Measurements from ENCODE around the gene CBX2. TPM values are rescaled to one million over a fixed set of nuclear protein-coding genes. Genes with fewer than 3 reads are reported as not detected.

CBX2 gene
- total RNA-seq, 6 experiments from 2014 or later = 0.75 to 2.0 (median 1.4) TPM

- H3K4me3 Mint-ChIP-seq = no peak overlapping the region
- no peaks in the 10 kb centered on the region for H3K9me3 Mint-ChIP-seq
- DNase-seq = no peak
- no peaks in the 10 kb centered on the region; the same call in 1 of the 2 replicates for H3K4me1 Mint-ChIP-seq (ENCODE audit: low read depth)
- no peak for TF ChIP-seq CTCF (IDR thresholded peaks at IDR 0.05)
- H3K27ac Mint-ChIP-seq = no peak overlapping the region
- peaks cover 18% of the 10 kb centered on the region for H3K27me3 Mint-ChIP-seq (ENCODE audit: insufficient read depth)
- no peaks in the 10 kb centered on the region for H3K36me3 Mint-ChIP-seq (ENCODE audit: low read depth)
Measured at GRCh38 chr17:79781012-79781650, 3.2 kb downstream of the CBX2 start.

- no peak for DNase-seq
- TF ChIP-seq CTCF (IDR thresholded peaks at IDR 0.05) = no peak
- H3K9me3 Mint-ChIP-seq = no peaks in the 10 kb centered on the region
- no peaks in the 10 kb centered on the region for H3K36me3 Mint-ChIP-seq (ENCODE audit: low read depth)
- peaks cover 10% of the 10 kb centered on the region for H3K27me3 Mint-ChIP-seq (ENCODE audit: insufficient read depth)
- no peak overlapping the region for H3K4me3 Mint-ChIP-seq
- H3K27ac Mint-ChIP-seq = no peak overlapping the region
- no peaks in the 10 kb centered on the region; the same call in 1 of the 2 replicates for H3K4me1 Mint-ChIP-seq (ENCODE audit: low read depth)
Measured at GRCh38 chr17:79781736-79782575, 4.0 kb downstream of the CBX2 start.

GRCh38 chr17:79783891-79784290, 5.9 kb downstream of the CBX2 start:
- H3K27me3 Mint-ChIP-seq (ENCODE audit: insufficient read depth) = peaks cover 12% of the 10 kb centered on the region
- no peak overlapping the region for H3K27ac Mint-ChIP-seq
- H3K9me3 Mint-ChIP-seq = no peaks in the 10 kb centered on the region
- no peak for TF ChIP-seq CTCF (IDR thresholded peaks at IDR 0.05)
- H3K4me1 Mint-ChIP-seq (ENCODE audit: low read depth) = no peaks in the 10 kb centered on the region; the same call in 1 of the 2 replicates
- H3K36me3 Mint-ChIP-seq (ENCODE audit: low read depth) = no peaks in the 10 kb centered on the region
- no peak for DNase-seq
- no peak overlapping the region for H3K4me3 Mint-ChIP-seq

GRCh38 chr17:79784353-79785016, 6.5 kb downstream of the CBX2 start:
- DNase-seq = no peak
- TF ChIP-seq CTCF (IDR thresholded peaks at IDR 0.05) = no peak
- Mint-ChIP-seq H3K27ac (no peak overlapping the region), H3K9me3 (no peaks in the 10 kb centered on the region), H3K27me3 (ENCODE audit: insufficient read depth) (peaks cover 13% of the 10 kb centered on the region), H3K4me1 (ENCODE audit: low read depth) (no peaks in the 10 kb centered on the region), H3K4me3 (no peak overlapping the region), H3K36me3 (ENCODE audit: low read depth) (no peaks in the 10 kb centered on the region)

GRCh38 chr17:79785017-79785899, 7.3 kb downstream of the CBX2 start:
- no peak overlapping the region for H3K27ac Mint-ChIP-seq
- no peak for DNase-seq
- no peaks in the 10 kb centered on the region for H3K36me3 Mint-ChIP-seq (ENCODE audit: low read depth)
- H3K4me3 Mint-ChIP-seq = no peak overlapping the region
- H3K9me3 Mint-ChIP-seq = no peaks in the 10 kb centered on the region
- H3K27me3 Mint-ChIP-seq (ENCODE audit: insufficient read depth) = peaks cover 13% of the 10 kb centered on the region
- no peak for TF ChIP-seq CTCF (IDR thresholded peaks at IDR 0.05)
- no peaks in the 10 kb centered on the region for H3K4me1 Mint-ChIP-seq (ENCODE audit: low read depth)

Data from HFFc6 (cell line).